Sigmoid colon (tissue), 4 donors: ENCODE measurements around the gene DHRS7B.

Experiments
- POLR2A ChIP-seq, 2 donors: fragments of 450-650 bp; IDR thresholded peaks; one replicate each; pipeline ENCODE4 v1.6.1; 2016; ENCODE audit warnings: antibody characterized with exemption in 2 of 2, mild to moderate bottlenecking in 2 of 2, moderate library complexity in 2 of 2
- POLR2AphosphoS5 ChIP-seq, 4 donors: sonication (generic); formaldehyde crosslinking; IDR thresholded peaks; one replicate each; pipeline ENCODE4 v1.6.1; 2017; ENCODE audit warnings: antibody characterized with exemption in 4 of 4
- TF ChIP-seq, protein P1 (sequence below), 4 experiments: fragments of 450-650 bp in 3 of 4; fragments of 200-600 bp in 1 of 4; IDR thresholded peaks; one replicate each; pipeline ENCODE4 v1.5.1; 2016 to 2019; ENCODE audit warnings: antibody characterized with exemption in 4 of 4, mild to moderate bottlenecking in 3 of 4, moderate library complexity in 2 of 4

DNA sequence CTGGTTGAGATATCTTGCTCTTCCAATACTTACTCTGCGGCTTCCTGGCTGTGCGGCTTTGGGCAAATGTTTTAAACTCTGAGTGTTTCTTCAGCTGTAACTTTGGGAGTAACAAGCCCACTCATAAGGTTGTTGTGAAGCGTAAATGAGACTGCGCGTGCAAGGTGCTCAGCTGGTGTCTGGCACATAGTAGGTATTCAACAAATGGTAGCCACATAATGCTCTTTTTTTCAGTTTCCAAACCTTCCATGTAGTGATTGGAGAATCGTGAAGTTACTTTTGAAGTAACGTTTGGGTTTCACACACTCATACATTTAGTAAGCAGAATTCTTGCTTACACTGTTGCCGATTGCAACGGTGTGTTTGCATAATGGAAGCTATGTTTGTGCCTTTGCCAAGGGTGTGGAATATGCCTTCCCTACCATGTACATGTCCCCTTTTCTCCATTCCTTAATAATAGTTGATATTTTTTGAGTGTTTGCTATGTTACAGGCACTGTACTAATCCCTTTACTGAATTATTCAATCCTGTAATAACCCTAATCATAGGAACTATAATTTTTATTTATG lies 829 bp downstream of the DHRS7B start:
- TF ChIP-seq, protein P1, sequence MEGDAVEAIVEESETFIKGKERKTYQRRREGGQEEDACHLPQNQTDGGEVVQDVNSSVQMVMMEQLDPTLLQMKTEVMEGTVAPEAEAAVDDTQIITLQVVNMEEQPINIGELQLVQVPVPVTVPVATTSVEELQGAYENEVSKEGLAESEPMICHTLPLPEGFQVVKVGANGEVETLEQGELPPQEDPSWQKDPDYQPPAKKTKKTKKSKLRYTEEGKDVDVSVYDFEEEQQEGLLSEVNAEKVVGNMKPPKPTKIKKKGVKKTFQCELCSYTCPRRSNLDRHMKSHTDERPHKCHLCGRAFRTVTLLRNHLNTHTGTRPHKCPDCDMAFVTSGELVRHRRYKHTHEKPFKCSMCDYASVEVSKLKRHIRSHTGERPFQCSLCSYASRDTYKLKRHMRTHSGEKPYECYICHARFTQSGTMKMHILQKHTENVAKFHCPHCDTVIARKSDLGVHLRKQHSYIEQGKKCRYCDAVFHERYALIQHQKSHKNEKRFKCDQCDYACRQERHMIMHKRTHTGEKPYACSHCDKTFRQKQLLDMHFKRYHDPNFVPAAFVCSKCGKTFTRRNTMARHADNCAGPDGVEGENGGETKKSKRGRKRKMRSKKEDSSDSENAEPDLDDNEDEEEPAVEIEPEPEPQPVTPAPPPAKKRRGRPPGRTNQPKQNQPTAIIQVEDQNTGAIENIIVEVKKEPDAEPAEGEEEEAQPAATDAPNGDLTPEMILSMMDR (IDR thresholded peaks at IDR 0.05), result no peak
- no peak for TF ChIP-seq POLR2A (IDR thresholded peaks at IDR 0.05)
- no peak for TF ChIP-seq POLR2AphosphoS5 (IDR thresholded peaks at IDR 0.05)
